EH (cell line): Measurements from ENCODE around the gene TP53BP1.

Experiments used
- DNase-seq: peaks from one replicate; pipeline ENCODE4 v3.0.0-alpha.2; 2015; ENCODE audit warnings: low read depth

TP53BP1 gene, protein sequence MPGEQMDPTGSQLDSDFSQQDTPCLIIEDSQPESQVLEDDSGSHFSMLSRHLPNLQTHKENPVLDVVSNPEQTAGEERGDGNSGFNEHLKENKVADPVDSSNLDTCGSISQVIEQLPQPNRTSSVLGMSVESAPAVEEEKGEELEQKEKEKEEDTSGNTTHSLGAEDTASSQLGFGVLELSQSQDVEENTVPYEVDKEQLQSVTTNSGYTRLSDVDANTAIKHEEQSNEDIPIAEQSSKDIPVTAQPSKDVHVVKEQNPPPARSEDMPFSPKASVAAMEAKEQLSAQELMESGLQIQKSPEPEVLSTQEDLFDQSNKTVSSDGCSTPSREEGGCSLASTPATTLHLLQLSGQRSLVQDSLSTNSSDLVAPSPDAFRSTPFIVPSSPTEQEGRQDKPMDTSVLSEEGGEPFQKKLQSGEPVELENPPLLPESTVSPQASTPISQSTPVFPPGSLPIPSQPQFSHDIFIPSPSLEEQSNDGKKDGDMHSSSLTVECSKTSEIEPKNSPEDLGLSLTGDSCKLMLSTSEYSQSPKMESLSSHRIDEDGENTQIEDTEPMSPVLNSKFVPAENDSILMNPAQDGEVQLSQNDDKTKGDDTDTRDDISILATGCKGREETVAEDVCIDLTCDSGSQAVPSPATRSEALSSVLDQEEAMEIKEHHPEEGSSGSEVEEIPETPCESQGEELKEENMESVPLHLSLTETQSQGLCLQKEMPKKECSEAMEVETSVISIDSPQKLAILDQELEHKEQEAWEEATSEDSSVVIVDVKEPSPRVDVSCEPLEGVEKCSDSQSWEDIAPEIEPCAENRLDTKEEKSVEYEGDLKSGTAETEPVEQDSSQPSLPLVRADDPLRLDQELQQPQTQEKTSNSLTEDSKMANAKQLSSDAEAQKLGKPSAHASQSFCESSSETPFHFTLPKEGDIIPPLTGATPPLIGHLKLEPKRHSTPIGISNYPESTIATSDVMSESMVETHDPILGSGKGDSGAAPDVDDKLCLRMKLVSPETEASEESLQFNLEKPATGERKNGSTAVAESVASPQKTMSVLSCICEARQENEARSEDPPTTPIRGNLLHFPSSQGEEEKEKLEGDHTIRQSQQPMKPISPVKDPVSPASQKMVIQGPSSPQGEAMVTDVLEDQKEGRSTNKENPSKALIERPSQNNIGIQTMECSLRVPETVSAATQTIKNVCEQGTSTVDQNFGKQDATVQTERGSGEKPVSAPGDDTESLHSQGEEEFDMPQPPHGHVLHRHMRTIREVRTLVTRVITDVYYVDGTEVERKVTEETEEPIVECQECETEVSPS (N-terminal part only)

DNA sequence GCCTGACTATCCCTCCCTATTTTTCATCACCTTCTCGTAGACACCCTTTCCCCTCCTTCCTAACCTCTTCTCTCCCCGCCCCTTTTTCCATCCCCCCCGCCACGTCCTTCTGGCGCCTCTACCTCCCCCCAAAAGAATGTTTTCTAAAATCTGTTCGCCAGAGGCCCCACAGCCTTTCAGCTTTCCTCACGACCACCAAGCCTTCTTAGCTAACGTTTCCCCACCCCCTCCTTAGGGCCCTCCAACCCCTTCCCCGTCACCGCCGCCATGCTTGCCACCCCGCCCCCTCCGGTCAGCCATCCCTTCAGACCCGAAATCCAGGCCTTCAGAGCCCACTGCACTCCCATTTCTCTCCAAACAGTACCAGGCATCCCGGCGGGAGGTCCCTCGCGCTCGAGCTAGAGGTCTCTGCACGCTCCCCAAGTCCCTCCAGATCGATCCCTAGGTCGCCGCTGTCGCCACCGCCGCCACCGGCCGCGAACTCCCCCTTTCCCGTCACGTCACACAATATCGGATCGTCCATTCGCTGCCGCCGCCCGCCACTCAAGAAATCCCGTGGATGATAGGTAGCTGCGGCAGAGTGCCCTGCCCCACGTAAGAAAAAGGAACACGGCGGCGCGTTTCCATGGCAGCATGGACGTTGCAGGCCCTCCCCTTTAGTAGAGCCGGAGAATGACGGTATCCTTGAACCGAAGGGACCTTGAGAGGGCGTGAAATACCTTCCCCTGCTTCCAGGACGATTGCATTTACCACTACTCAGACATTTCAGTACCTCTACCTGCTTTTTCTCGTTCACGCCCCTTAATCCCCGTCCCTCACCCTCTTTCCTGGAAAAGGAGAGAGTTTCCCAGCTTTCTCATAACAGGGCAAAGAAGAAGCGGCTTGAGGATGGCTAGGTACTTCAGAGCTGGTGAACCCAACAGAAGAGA lies at the start of gene TP53BP1:
Gene TP53BP1, minus strand, starts transcription at position 484 of the 929 bp plus-strand sequence. Its CDS starts 113 bp downstream, at position 371.
- peak; percentile 96 for DNase-seq

DNA sequence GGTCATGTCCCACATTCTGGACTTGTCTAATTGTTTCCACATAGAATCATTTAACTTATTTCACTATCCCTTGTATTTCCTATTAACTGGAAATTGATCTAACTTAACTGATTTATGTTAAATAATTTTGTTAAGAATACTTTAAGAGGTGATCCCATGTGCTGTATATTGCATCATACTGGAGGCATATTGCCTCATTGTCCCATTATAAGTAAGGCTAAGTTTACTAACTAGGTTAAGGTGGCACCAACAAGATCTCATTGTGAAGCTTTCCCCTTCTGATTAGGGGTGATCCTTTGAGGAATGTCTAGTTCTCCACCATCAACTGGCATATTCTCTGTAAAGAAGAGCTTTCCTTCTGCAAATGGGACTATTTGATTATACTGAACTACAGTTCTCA lies 48.8 kb upstream of the TP53BP1 start:
- no peak for DNase-seq

DNA sequence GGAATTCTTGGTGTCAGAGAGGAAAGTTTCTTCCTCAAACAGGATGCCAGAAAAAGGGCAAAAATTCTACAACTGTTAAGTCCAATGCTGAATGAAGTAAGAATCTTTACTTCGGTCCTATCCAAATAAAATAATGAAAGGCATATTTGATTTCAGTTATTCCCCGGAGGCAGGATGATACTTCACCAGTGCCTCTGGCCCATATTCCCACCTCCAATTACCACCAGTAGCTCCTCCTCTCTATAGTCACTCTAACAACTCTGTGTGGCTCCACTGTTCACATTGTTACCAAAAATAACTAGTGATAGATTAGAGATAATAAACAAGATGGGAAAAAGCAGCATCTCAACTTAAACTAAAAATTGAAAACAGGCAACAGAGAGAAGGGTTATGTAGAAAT lies 45.1 kb upstream of the TP53BP1 start:
- DNase-seq: no peak

DNA sequence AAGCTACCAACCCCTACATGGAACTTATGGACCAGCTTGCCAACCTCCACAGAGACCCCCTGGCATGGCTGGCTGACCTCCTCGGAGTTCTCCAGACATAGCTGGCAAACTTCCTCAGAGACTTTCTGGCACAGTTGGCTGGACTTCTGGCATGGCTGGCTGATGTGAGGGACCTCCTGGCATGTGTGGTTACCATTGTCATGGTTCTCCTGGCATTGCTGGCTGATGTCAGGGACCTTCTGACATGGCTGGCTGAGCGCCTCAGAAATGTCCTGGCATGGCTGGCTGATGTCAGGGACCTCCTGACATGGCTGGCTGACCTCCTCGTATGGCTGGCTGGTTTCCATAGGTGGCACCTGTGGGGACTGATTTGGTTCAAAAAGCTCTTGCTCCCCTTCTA lies 41.9 kb upstream of the TP53BP1 start:
- DNase-seq: no peak

DNA sequence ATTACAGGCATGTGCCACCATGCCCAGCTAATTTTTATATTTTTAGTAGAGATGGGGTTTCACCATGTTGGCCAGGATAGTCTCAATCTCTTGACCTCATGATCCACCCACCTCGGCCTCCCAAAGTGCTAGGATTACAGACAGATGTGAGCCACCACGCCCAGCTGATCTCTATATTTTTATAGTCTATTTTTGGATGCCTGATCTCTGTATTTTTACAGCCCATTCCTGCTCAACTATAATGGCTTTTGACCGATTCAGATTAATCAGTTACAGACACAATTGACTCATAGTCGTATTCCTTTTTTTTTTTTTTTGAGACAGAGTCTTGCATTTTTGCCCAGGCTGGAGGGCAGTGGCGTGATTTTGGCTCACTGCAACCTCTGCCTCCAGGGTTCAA lies 39.9 kb upstream of the TP53BP1 start:
- peak; percentile 71 for DNase-seq

DNA sequence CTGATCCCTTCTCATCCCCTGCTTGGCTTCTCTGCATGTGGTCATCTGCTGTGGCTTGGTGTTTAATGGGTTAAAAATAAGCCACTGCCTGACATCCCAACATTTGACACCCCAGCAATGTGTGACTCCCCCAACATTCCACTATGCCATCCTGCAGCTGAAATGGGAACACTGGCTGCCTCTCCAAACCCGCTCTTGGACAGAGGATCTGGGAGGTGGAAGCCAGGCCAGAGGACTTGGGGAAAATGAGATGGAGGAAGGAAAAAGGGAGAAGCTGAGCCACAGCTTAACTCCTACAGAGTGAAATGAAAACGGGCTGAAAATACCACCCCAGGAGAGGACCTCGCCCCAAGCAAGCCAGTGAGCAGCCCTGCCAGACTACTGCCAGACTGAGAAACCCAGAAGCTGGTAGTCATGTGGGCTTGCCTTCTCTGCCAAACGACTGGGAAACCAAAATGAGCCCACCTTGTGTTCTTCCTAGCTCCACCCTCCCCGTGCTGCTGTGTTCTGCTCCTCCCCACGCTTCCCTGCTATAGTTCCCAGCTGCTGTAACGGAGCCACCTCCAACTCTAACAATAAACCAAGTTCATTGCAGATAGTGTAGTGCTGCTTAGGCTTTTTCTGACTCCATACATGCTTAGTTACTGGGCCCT lies 38.2 kb upstream of the TP53BP1 start:
- DNase-seq: no peak

DNA sequence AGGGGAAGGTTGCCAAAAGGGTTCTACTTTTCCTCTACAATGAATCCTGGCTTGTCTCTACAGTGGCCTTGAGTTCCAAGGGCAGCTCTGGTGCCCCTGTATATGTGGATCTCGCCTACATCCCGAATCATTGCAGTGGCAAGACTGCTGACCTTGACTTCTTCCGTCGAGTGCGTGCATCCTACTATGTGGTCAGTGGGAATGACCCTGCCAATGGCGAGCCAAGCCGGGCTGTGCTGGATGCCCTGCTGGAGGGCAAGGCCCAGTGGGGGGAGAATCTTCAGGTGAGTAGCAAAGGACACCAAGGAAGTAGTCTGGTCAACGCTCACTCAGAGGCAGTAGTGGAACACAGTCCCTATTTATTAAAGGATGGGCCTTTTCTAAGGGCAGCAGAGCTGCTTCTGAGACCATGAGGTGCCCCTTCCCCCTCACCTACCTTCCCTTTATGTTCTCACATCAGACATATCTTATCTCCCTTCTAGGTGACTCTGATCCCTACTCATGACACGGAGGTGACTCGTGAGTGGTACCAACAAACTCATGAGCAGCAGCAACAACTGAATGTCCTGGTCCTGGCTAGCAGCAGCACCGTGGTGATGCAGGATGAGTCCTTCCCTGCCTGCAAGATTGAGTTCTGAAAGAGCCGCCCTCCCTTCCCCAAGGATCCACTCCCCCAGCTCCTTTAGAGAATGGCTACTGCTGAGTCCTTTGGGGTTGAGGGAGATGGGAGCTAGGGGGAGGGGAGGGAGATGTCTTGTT lies 36.8 kb upstream of the TP53BP1 start:
- DNase-seq: no peak

DNA sequence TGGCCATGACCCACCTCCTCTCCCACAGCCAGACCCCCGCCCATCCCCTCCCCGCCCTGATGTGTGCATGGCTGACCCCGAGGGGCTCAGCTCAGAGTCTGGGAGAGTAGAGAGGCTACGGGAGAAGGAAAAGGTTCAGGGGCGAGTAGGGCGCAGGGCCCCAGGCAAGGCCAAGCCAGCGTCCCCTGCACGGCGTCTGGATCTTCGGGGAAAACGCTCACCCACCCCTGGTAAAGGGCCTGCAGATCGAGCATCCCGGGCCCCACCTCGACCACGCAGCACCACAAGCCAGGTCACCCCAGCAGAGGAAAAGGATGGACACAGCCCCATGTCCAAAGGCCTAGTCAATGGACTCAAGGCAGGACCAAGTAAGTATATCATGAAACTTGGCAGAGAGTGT lies 36.2 kb upstream of the TP53BP1 start:
- no peak for DNase-seq

DNA sequence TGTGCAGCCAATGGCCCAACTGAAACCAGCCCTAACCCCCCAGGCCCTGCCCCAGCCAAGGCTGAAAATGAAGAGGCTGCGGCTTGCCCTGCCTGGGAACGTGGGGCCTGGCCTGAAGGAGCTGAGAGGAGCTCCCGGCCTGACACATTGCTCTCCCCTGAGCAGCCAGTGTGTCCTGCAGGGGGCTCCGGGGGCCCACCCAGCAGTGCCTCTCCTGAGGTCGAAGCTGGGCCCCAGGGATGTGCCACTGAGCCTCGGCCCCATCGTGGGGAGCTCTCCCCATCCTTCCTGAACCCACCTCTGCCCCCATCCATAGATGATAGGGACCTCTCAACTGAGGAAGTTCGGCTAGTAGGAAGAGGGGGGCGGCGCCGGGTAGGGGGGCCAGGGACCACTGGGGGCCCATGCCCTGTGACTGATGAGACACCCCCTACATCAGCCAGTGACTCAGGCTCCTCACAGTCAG lies 35.6 kb upstream of the TP53BP1 start:
- no peak for DNase-seq

DNA sequence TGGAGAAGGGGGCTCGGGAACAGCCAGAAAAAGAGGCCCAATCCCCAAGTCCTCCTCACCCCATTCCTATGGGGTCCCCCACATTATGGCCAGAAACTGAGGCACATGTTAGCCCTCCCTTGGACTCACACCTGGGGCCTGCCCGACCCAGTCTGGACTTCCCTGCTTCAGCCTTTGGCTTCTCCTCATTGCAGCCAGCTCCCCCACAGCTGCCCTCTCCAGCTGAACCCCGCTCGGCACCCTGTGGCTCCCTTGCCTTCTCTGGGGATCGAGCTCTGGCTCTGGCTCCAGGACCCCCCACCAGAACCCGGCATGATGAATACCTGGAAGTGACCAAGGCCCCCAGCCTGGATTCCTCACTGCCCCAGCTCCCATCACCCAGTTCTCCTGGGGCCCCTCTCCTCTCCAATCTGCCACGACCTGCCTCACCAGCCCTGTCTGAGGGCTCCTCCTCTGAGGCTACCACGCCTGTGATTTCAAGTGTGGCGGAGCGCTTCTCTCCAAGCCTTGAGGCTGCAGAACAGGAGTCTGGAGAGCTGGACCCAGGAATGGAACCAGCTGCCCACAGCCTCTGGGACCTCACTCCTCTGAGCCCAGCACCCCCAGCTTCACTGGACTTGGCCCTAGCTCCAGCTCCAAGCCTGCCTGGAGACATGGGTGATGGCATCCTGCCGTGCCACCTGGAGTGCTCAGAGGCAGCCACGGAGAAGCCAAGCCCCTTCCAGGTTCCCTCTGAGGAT lies 35.0 kb upstream of the TP53BP1 start:
- DNase-seq: no peak

DNA sequence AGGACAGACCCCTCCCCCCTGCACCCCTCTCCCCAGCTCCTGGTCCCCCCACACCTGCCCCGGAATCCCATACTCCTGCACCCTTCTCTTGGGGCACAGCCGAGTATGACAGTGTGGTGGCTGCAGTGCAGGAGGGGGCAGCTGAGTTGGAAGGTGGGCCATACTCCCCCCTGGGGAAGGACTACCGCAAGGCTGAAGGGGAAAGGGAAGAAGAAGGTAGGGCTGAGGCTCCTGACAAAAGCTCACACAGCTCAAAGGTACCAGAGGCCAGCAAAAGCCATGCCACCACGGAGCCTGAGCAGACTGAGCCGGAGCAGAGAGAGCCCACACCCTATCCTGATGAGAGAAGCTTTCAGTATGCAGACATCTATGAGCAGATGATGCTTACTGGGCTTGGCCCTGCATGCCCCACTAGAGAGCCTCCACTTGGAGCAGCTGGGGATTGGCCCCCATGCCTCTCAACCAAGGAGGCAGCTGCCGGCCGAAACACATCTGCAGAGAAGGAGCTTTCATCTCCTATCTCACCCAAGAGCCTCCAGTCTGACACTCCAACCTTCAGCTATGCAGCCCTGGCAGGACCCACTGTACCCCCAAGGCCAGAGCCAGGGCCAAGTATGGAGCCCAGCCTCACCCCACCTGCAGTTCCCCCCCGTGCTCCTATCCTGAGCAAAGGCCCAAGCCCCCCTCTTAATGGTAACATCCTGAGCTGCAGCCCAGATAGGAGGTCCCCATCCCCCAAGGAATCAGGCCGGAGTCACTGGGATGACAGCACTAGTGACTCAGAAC lies 34.3 kb upstream of the TP53BP1 start:
- DNase-seq: no peak

DNA sequence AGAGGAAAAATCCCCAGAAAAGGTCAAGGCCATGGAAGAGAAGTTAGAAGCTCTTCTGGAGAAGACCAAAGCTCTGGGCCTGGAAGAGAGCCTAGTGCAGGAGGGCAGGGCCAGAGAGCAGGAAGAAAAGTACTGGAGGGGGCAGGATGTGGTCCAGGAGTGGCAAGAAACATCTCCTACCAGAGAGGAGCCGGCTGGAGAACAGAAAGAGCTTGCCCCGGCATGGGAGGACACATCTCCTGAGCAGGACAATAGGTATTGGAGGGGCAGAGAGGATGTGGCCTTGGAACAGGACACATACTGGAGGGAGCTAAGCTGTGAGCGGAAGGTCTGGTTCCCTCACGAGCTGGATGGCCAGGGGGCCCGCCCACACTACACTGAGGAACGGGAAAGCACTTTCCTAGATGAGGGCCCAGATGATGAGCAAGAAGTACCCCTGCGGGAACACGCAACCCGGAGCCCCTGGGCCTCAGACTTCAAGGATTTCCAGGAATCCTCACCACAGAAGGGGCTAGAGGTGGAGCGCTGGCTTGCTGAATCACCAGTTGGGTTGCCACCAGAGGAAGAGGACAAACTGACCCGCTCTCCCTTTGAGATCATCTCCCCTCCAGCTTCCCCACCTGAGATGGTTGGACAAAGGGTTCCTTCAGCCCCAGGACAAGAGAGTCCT lies 33.4 kb upstream of the TP53BP1 start:
- no peak for DNase-seq

DNA sequence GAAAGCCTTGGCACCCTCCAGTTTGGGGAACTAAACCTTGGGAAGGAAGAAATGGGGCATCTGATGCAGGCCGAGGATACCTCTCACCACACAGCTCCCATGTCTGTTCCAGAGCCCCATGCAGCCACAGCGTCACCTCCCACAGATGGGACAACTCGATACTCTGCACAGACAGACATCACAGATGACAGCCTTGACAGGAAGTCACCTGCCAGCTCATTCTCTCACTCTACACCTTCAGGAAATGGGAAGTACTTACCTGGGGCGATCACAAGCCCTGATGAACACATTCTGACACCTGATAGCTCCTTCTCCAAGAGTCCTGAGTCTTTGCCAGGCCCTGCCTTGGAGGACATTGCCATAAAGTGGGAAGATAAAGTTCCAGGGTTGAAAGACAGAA lies 32.2 kb upstream of the TP53BP1 start:
- DNase-seq: no peak

DNA sequence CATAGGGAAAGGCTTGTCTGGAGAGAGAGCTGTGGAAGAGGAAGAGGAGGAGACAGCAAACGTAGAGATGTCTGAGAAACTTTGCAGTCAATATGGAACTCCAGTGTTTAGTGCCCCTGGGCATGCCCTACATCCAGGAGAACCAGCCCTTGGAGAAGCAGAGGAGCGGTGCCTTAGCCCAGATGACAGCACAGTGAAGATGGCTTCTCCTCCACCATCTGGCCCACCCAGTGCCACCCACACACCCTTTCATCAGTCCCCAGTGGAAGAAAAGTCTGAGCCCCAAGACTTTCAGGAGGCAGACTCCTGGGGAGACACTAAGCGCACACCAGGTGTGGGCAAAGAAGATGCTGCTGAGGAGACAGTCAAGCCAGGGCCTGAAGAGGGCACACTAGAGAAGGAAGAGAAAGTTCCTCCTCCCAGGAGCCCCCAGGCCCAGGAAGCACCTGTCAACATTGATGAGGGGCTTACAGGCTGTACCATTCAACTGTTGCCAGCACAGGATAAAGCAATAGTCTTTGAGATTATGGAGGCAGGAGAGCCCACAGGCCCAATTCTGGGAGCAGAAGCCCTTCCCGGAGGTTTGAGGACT lies 31.4 kb upstream of the TP53BP1 start:
- no peak for DNase-seq

DNA sequence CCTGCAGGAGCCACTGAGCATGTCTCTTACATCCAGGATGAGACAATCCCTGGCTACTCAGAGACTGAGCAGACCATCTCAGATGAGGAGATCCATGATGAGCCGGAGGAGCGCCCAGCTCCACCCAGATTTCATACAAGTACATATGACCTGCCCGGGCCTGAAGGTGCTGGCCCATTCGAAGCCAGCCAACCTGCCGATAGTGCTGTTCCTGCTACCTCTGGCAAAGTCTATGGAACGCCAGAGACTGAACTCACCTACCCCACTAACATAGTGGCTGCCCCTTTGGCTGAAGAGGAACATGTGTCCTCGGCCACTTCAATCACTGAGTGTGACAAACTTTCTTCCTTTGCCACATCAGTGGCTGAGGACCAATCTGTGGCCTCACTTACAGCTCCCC lies 30.7 kb upstream of the TP53BP1 start:
- DNase-seq: no peak

DNA sequence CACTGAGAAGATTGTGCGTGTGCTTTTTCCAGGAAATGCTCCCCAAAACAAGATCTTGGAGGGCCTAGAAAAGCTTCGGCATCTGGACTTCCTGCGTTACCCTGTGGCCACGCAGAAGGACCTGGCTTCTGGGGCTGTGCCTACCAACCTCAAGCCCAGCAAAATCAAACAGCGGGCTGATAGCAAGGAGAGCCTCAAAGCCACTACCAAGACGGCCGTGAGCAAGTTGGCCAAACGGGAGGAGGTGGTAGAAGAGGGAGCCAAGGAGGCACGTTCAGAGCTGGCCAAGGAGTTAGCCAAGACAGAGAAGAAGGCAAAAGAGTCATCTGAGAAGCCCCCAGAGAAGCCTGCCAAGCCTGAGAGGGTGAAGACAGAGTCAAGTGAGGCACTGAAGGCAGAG lies 29.3 kb upstream of the TP53BP1 start:
- DNase-seq: no peak

DNA sequence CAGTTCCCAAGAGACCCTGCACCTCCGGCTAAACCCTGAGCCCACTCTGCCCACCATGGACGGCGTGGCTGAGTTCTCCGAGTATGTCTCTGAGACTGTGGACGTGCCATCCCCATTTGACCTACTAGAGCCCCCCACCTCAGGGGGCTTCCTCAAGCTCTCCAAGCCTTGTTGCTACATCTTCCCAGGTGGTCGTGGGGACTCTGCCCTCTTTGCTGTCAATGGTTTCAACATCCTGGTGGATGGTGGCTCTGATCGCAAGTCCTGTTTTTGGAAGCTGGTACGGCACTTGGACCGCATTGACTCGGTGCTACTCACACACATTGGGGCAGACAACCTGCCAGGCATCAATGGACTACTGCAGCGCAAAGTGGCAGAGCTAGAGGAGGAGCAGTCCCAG lies 28.5 kb upstream of the TP53BP1 start:
- DNase-seq: no peak
